ENCODE results near the gene USP13. TPM values are rescaled to one million over a fixed set of nuclear protein-coding genes. Genes with fewer than 3 reads are reported as not detected.
"Not testable (repeated sequence)": the region's sequence is repeated elsewhere in the genome, so short reads cannot be mapped to it uniquely, and the experiment has no call there.

Gene USP13
- total RNA-seq, 1 donor from 2014 or later: 15.4 TPM

DNA sequence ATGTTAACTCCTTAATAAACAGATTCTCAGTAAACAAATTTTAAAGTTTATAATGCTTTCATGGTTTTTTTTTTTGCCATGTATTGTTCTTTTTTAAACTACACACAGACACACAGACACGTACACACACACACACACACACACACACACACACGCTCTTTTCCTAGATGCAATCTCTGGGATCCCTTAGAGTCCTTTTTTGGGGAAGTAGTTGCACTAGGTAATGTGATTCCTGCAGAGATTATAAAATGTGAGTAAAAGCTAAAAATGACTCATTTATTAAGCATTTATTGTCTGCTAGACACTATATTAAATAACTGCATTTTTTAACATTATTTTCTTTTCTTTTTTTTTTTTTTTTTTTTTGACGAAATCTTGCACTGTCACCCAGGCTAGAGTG is 28.4 kb upstream of the USP13 start:
- Histone ChIP-seq H3K4me3 (no peak overlapping the region), H3K27ac (no peak overlapping the region), H3K27me3 (no peaks in the 10 kb centered on the region), H3K9me3 (no peaks in the 10 kb centered on the region), H3K36me3 (peaks cover 48% of the 10 kb centered on the region), H3K4me1 (no peaks in the 10 kb centered on the region)
- TF ChIP-seq, protein P1, sequence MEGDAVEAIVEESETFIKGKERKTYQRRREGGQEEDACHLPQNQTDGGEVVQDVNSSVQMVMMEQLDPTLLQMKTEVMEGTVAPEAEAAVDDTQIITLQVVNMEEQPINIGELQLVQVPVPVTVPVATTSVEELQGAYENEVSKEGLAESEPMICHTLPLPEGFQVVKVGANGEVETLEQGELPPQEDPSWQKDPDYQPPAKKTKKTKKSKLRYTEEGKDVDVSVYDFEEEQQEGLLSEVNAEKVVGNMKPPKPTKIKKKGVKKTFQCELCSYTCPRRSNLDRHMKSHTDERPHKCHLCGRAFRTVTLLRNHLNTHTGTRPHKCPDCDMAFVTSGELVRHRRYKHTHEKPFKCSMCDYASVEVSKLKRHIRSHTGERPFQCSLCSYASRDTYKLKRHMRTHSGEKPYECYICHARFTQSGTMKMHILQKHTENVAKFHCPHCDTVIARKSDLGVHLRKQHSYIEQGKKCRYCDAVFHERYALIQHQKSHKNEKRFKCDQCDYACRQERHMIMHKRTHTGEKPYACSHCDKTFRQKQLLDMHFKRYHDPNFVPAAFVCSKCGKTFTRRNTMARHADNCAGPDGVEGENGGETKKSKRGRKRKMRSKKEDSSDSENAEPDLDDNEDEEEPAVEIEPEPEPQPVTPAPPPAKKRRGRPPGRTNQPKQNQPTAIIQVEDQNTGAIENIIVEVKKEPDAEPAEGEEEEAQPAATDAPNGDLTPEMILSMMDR (IDR thresholded peaks at IDR 0.05): no peak
- ATAC-seq (no peak), DNase-seq (no peak)
- intact Hi-C loops (cut with DNase I): no loop called here

DNA sequence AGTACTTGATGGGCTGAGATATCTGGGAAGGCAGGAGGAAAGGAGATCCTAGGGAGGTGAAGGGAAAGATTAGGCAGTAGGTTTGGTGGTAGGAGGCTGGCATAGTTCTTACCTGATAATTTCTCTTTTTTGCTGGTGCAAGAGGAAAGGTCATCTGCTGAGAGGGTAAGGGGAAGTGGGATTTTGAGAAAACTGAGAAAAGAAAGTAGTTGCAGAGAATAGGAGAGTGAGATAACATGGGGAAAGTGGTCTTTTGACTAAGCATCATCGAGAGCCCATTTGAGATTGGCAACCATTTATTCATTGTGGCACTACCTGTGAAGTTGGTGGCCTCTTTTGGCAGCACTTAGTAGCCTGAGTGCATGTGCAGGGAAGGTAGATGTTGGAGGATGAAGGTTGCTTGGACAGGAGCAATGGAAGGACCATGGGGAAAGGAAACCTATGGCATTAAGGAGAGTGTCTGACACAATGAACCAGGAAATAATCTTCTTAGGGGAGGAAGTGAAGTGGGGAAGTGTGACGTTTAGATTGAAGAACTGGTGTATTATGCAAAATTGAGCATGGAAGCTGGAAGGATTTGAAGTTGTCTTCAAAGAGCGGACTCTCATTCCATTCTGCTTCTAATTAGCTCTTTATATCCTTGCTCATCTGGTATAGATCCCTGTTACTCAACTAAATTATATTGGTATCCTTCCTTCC is 21.9 kb upstream of the USP13 start:
- TF ChIP-seq, protein P1 (IDR thresholded peaks at IDR 0.05): no peak
- no peak overlapping the region for H3K4me3 ChIP-seq
- DNase-seq (no peak), ATAC-seq (no peak)
- no peak overlapping the region for H3K27ac ChIP-seq
- no peaks in the 10 kb centered on the region for H3K9me3 ChIP-seq
- H3K36me3 ChIP-seq: no peaks in the 10 kb centered on the region
- H3K27me3 ChIP-seq: no peaks in the 10 kb centered on the region
- no peaks in the 10 kb centered on the region for H3K4me1 ChIP-seq
- intact Hi-C loops (cut with DNase I): no loop called here

DNA sequence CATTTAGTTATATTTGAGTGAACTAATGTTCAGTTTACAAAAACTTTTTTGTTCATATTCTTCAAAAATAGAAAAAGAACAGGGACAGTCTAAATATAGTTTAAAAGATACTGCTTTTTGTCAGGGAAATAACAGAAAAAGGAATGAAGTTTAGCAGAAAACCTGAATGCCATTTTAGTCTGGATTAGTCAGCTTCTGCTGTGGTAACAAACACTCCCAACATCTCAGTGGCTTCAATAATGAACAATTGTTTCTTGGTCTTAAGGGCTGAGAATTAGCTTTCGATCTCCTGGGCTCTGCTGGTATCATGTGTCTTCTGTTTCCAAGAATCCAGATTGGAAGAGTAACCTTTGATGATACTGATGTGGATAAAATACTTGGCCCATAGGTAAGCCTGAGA is 12.4 kb upstream of the USP13 start:
- Histone ChIP-seq H3K4me3 (no peak overlapping the region), H3K36me3 (no peaks in the 10 kb centered on the region), H3K27ac (no peak overlapping the region), H3K4me1 (peaks cover 3% of the 10 kb centered on the region), H3K27me3 (no peaks in the 10 kb centered on the region), H3K9me3 (no peaks in the 10 kb centered on the region)
- intact Hi-C loops (cut with DNase I): no loop called here
- TF ChIP-seq, protein P1 (IDR thresholded peaks at IDR 0.05): no peak
- ATAC-seq (no peak), DNase-seq (no peak)

DNA sequence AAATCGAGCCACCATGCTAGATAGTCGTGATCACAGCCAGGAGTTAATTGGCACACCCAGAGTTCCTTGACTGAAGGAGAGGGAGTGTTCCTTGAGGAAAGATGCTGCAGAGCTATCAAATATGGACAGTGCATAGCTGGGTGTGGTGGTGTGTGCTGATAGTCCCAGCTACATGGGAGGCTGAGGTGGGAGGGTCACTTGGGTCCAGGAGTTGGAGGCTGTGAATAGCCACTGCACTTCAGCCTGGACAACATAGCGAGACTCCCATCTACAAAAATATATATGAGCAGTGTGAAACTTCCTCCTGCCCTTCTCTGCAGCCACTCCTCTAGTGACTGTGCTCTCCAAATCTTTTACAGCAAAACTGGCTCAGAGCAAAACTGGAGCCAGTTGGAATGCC is 10.0 kb upstream of the USP13 start:
- no peak for DNase-seq
- H3K4me1 ChIP-seq: peaks cover 3% of the 10 kb centered on the region
- TF ChIP-seq, protein P1 (IDR thresholded peaks at IDR 0.05): no peak
- no peaks in the 10 kb centered on the region for H3K9me3 ChIP-seq
- no peaks in the 10 kb centered on the region for H3K36me3 ChIP-seq
- no peak overlapping the region for H3K4me3 ChIP-seq
- ATAC-seq: no peak
- no peaks in the 10 kb centered on the region for H3K27me3 ChIP-seq
- H3K27ac ChIP-seq: no peak overlapping the region
- intact Hi-C loops (cut with DNase I): no loop called here

DNA sequence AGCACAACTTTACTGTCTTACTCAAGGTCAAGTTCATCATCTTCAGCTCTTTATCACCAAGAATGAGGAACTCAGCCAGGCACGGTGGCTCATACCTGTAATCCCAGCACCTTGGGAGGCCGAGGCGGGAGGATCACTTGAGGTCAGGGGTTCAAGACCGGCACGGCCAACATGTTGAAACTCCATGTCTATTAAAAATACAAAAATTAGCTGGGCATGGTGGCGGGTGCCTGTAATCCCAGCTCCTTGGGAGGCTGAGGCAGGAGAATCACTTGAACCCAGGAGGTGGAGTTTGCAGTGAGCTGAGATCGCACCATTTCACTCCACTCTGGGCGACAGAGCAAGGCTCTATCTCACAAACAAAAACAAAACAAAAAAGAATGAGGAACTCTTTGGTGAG is 9.0 kb upstream of the USP13 start:
- H3K27ac ChIP-seq: peak overlapping the region; percentile 47
- H3K9me3 ChIP-seq; H3K27me3 ChIP-seq; H3K4me3 ChIP-seq; H3K36me3 ChIP-seq; ATAC-seq; DNase-seq; intact Hi-C loops (cut with DNase I); H3K4me1 ChIP-seq: not testable (repeated sequence)

DNA sequence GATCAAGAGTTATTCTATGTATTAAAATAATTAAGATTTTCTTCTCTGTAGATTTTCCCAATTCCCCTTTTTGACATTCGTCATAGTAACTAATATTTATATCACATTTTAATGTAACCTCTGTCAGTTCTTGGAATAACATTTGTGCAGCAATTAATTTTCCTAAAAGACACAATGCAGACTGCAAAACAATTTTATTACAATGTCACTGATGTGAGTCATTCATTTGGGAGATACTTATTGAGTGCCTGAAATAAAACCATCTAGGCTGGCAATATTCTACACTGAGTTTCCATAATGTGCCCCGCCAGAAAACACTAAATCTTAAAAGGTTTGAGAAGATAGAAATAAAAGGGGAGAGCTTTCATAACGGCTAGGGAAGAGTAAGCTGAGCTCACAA is 6.7 kb upstream of the USP13 start:
- intact Hi-C loops (cut with DNase I): no loop called here
- Histone ChIP-seq H3K9me3 (no peaks in the 10 kb centered on the region), H3K4me1 (peaks cover 3% of the 10 kb centered on the region), H3K27ac (no peak overlapping the region), H3K27me3 (no peaks in the 10 kb centered on the region), H3K4me3 (no peak overlapping the region), H3K36me3 (no peaks in the 10 kb centered on the region)
- no peak for DNase-seq
- no peak for ATAC-seq
- TF ChIP-seq, protein P1 (IDR thresholded peaks at IDR 0.05): no peak

All from upper lobe of right lung (tissue), 1 donor.